Vagina (tissue), 2 donors: ENCODE measurements around the gene ADAM23.

Experiments
- CTCF ChIP-seq, 3 experiments: fragments of 450-650 bp in 2 of 3; fragments of 200-600 bp in 1 of 3; sonication (generic) in 1 of 3; IDR thresholded peaks; one replicate each; pipeline ENCODE4 v1.5.1; 2017 to 2019; ENCODE audit warnings: antibody characterized with exemption in 3 of 3, mild to moderate bottlenecking in 2 of 3, moderate library complexity in 2 of 3
- POLR2A ChIP-seq, 2 donors: fragments of 450-650 bp; IDR thresholded peaks; one replicate each; pipeline ENCODE4 v1.6.1; 2017; ENCODE audit warnings: antibody characterized with exemption in 2 of 2, mild to moderate bottlenecking in 2 of 2, moderate library complexity in 2 of 2
- POLR2AphosphoS5 ChIP-seq, 2 donors: sonication (generic); formaldehyde crosslinking; IDR thresholded peaks; one replicate each; pipeline ENCODE4 v1.9.0; 2017; ENCODE audit warnings: antibody characterized with exemption in 2 of 2, mild to moderate bottlenecking in 2 of 2, low read depth in 1 of 2; ENCODE audit not compliant: insufficient read depth in 1 of 2

- TF ChIP-seq CTCF (IDR thresholded peaks at IDR 0.05) (no peak), POLR2A (IDR thresholded peaks at IDR 0.05) (no peak), POLR2AphosphoS5 (IDR thresholded peaks at IDR 0.05; ENCODE audit: insufficient read depth in 1 of 2, low read depth in 1 of 2) (no peak)
Observed at GRCh38 chr2:206430452-206430851, 12.9 kb upstream of the ADAM23 start.
